ENCODE data around the gene KNSTRN.

DNA sequence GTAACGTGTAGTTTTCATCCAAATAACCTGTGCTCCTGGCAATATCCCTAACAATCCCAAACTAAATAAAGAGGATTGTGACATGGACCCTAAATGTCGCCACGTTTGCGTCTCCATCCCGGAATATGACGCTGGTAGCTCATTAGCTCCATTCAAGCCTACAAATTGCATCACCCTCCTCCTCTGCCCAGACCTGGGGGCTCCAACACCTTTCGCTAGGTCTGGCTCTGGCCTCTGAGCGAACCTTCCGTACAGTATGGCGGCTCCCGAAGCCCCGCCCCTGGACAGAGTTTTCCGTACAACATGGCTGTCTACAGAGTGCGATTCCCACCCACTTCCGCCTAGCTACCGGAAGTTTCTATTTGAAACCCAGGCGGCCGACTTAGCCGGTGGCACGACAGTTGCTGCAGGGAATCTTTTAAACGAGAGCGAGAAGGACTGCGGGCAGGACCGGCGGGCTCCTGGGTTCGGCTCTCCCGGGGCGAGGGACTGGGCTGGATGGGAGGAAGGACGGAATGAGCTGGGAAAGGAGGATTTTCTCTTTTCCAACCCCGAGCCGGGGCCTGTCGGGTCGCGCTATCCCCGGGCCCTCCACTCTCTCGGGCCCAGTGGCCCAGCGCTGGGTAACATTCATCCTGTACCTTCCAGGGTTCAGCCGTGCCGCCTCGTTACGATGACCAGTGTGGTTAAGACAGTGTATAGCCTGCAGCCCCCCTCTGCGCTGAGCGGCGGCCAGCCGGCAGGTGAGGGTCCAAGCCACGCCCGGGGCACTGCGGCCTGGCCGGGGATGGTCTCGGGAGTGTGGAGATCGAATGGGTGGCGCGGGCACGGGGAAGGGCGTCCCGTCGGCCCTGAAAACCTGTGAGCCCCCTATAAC is at the start of gene KNSTRN:
- TF ChIP-seq, protein P1, sequence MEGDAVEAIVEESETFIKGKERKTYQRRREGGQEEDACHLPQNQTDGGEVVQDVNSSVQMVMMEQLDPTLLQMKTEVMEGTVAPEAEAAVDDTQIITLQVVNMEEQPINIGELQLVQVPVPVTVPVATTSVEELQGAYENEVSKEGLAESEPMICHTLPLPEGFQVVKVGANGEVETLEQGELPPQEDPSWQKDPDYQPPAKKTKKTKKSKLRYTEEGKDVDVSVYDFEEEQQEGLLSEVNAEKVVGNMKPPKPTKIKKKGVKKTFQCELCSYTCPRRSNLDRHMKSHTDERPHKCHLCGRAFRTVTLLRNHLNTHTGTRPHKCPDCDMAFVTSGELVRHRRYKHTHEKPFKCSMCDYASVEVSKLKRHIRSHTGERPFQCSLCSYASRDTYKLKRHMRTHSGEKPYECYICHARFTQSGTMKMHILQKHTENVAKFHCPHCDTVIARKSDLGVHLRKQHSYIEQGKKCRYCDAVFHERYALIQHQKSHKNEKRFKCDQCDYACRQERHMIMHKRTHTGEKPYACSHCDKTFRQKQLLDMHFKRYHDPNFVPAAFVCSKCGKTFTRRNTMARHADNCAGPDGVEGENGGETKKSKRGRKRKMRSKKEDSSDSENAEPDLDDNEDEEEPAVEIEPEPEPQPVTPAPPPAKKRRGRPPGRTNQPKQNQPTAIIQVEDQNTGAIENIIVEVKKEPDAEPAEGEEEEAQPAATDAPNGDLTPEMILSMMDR (IDR thresholded peaks at IDR 0.05 in 8 of 11, conservative IDR thresholded peaks at IDR 0.05 in 3 of 11) = peak in 1 of 11 experiments; percentile 28
- TF ChIP-seq POLR2A (IDR thresholded peaks at IDR 0.05) = peak in 1 of 3 donors; percentile 6

Measured in spleen (tissue), 7 donors.